ENCODE data around the gene IL10.

Gene IL10

DNA sequence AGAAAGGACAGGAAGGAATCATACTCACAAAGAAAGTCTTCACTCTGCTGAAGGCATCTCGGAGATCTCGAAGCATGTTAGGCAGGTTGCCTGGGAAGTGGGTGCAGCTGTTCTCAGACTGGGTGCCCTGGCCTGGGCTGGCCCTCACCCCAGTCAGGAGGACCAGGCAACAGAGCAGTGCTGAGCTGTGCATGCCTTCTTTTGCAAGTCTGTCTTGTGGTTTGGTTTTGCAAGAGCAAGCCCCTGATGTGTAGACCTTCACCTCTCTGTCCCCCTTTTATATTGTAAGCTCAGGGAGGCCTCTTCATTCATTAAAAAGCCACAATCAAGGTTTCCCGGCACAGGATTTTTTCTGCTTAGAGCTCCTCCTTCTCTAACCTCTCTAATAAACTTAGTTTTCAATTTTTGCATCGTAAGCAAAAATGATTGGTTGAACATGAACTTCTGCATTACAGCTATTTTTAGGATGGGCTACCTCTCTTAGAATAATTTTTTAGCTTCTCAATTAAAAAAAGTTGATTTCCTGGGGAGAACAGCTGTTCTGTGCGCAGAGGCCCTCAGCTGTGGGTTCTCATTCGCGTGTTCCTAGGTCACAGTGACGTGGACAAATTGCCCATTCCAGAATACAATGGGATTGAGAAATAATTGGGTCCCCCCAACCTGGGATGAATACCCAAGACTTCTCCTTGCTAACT lies at the start of gene IL10:
Gene IL10, minus strand, starts transcription at position 252 of the 695 bp plus-strand sequence. Its CDS starts 59 bp downstream, at position 193.
- no peak for DNase-seq

DNA sequence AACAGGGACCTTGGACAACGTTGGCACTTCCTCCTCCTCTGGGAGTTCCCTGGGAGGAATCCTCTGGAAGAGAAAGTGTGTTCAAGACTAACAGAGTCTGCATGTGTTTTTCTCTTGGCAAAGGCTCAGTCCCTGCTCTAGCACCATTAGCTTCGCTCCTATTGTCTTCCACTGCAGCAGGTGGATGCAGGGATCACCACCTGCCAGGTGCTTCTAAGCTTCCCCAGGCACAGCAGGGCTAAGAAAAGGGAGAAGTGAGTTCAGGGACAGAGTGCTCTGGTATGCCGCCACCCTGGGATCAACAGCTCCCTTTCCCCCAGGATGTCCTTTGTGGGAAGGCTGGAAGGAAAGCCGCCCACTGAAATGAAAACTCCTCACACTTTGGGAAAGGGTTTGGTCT lies 49.2 kb upstream of the IL10 start:
- no peak for DNase-seq

DNA sequence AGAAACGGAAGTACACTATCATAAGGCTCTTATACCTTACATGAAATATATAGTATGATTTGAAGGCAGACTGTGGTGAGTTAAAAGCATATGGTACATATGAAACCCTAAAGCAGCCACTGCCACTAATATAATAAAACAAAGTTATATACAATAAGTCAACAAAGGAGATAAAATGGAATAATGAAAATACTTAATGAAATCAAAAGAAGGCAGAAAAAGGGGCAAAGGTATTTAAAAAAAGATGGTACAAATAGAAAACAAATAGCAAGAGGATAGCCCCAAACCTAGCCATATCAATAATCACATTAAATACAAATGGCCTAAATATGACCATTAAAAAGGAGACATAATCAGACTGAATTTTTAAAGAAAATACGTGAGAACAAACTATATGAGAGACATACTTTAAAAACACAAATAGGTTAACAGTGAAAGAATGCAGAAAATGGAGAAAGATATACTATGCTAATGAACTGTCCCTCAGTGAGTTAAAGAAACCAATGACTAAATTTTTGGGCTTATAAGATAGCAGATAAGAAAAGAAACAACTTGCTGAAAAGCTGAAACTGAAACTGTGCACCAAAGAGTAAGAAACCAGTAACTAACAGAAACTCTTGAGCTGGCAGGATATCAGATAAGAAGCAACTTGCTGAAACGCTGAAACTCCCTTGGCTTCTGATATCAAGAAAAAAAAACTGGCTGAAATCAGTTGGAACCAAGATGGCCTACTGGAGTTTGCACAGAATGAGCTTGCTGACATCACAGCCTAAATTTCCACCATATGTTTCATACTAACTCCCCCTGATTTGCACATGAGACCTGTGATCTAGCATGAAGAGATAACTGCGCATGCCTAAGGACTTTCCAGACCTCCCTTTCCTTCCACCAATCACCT lies 44.3 kb upstream of the IL10 start:
- DNase-seq: no peak

DNA sequence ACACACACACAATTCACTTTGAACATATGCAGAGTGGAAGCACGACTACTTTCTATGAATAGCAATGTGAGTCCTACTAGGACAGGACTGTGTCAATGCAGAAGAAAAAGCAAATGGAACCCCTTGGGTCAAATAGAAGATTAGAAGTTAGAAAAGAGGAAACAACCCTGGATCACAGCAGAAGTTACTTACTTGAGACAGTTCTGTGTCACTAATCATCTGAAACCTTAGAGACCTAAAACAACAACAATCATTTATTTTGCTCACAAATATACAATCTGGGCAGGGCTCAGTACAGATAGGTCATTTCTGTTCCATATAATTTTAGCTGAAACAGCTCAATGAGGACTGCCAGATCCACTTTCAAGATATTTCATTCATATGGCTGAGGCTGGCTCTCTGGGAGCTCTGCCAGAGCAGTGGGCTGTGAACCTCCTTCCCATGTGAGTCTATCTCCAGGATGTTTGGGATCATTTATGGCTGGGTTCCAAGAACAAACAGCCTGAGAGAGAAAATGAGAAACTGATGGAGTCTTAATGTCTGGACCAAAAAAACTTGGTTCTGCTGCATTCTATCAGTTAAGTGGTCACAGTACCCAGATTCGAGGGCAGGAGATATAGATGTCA lies 42.5 kb upstream of the IL10 start:
- DNase-seq: peak; percentile 98

DNA sequence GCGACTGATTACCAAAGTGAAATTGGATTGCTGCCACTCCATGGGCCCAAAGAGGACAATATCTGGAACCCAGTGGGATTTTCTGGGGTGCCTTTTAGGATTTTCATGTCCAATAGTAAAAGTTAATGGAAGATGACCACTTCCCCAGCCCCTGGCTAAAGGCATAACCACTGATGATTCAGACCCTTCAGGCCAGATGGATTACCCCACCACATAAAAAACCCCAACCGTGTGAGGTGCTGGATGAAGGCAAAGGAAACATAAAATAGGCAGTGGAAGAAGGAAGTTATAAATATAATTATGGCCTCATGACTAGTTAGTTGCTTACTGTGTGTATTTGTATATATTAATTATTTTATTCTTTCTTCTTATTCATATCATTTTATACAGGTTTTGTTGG lies 40.2 kb upstream of the IL10 start:
- DNase-seq: no peak

DNA sequence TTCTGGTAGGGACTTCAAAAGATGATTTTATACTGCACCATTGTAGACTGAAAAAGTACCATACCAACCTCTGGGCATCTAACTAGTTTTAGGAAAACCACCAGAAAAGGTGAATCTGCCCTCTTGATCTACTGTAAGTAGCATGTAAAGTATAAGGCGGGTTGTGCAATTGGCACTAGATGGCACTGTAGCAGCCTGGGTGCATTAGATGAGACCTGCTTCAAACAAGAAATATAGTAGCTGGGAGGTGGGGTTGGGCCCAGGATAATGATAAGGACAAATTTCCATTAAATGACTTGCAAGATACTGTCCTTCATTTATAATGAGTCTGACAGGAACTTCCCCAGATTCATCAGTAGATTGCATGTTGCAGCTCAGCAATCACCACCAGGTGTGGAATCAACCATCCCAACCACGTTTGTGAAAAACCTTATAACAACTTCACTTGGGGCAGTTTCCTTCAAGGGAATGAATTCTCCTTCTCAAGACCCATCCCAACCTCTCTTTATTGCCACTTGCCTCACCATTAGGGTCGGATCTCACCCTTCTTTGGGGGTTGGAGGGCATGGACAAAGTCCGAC lies 37.3 kb upstream of the IL10 start:
- DNase-seq: peak in 1 of 2 experiments; percentile 37

DNA sequence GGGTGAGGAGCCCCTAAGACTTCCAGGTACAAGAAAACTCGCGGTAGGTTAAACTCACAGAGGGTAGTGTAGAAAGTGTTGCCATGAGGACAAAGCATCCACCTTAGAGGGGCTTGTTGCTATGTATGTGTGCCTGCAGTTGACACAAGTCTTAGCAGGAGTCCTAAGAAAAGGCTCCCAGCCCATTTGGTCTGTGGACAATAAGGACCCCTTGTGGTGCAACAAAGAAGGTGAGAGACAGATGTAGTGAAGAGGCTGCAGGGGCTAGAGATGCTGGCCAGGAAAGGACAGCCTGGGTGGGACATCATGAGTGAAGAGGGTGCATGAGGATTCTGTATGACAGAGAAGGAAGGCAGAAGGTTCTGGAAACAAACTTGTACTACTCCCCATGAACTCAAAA lies 36.3 kb upstream of the IL10 start:
- DNase-seq: peak in 1 of 2 experiments; percentile 45

DNA sequence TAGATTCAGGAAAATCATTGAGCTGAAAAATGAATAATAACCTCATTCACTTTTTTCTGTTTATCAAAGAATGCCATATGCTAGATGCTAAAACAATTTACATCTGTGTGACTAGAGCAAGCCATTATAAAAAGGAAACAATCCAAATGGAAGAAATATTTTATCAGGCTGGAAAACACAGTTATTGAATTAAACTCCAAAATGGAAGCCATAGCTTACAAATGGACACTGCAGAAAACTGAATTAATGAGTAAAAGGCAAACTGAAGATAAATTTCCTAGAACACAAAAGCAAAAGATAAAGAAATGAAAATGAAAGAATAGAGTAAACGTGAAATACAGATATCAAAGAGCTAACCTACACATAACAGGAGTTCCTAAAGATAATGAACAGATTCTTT lies 33.1 kb upstream of the IL10 start:
- no peak for DNase-seq

DNA sequence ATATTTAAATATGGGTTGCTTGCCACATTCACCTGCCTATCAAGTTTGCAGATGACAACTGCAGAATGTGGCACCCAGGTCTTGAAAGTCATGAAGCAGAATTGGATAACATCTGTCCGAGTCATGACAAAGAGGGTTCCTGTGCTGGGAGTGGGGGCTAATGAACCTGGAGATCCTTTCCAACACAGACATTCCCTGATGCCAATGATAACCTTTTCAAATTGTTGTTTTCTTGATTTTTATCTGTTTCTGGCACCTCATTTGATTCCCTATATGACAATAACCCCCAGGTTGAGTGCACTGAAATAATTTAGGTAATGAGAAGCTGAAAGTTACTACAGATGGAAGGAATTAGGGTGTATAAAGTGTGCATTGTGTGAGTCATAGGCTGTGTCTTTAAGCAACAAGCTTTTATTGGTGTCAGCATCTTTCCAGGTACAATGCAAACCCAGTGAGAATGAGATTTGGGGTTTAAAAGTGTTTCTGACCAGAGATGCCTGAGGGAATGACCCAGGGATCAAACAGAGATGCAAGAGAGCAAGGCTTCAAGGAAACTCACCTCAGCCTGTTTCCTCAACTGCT lies 32.0 kb upstream of the IL10 start:
- no peak for DNase-seq

DNA sequence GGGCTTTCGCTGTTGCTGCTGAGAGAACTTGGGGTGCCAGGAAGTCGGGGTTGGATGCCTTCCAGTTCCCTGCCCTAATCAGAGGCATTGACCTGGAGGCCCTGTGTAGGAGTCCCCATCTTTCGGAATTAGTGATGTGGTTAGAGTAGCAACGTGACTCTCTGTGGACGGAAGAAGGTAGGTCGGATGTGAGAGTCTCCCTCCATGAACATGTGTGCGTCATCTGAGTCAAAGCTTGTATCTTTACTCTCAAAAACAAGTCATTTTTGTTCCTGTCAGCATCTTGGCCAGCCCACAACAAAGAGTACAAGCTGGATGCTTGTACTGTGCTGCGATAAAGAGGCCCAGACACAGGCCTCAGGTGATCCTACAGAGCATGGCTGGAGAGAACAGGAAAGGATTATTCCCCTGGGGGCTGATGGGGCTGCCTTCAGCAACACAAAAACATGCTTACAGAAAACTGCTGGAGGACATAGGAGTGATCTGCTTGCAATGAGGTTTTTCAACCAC lies 31.0 kb upstream of the IL10 start:
- DNase-seq: no peak

DNA sequence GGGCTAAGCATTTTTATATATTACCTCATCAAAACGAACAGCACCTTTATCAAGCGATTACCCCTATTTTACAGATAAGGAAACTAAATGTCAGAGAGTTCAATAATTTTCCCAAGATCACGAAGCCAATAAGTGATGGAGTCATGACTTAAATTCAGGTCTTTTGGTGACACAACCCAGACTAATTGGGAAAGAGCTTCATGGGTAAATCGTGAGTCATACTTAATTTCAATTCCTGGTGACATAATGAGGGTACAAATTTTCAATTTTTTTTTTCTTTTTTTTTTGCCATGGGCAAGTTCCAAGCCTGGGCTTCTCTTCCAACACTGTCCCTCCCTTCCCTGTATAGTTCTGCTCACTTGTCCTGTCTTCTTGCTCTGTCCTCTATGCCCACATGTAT lies 30.1 kb upstream of the IL10 start:
- no peak for DNase-seq

DNA sequence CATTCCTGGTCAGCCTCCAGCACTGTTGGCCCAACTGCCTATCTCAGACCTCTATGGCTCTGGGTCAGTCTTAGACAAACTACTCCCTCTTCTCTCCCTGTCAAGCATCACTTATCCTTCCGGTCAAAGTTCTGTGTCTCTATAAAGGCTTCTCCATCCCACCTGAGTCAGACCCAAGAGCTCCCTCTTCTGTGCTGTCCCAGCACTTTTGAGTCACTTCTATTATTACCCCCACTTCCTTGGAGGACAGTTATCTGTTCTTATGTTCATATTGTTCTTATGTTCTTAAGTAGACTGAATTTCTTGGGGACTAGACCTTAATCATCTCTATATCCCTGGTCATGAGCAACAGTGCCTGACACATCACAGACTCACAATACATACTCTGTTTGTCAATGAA lies 29.2 kb upstream of the IL10 start:
- no peak for DNase-seq

DNA sequence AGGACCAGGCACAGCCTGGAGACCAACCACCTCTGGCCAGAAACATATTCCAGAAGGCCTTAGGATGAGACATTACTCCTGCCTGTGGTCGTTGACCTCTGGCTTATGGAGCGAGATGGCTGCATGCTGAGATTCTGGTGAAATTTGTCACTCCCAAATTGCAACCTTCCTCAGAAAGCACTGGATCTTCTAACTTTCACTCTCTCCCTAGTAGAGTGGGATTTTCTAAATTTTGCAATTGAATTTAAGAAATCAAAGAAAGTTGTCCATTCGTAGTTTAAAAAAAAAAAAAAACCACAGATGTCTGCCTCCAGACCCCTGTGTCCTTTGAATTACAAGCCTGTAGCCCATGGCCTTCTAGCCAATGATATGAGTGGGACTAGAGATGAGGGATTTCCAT lies 28.6 kb upstream of the IL10 start:
- DNase-seq: no peak

DNA sequence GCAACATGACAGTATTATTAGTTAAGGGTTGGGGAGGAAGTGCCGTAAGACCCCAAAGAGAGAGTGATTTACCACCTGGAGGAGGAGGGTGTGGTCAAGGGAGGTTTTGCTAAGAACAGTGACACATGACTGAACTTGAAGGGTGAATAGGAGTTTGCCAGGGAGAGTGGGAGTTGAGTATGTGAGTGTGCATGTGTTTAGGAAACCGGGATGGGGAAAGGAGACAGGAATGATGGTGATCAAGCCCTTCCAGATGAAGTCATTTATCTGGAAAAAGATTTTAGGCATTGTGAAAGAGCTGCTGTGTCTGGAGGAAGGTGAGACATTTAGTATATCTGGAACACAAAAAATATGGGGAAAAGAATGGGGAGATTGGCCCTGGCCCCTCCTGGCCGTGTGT lies 28.1 kb upstream of the IL10 start:
- DNase-seq: no peak

DNA sequence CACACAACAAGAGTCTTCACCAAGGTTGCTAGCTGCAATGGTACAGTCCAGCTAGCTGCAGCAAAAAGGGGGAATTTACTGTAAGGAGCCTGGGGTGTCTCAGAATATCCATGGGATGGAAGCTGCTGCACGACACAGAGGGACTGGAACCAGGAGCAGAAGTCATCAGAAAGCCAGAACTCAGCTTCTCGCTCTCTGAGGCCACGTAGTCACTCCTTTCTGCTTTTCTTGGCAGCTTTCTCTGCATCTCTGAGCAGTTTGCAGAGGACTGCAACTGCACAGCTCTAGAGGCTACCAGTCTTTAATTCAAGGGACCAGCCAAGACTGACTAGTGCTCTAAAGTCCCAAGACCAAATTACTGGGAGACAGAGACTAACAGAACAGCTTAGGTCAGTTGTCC lies 27.0 kb upstream of the IL10 start:
- DNase-seq: no peak

DNA sequence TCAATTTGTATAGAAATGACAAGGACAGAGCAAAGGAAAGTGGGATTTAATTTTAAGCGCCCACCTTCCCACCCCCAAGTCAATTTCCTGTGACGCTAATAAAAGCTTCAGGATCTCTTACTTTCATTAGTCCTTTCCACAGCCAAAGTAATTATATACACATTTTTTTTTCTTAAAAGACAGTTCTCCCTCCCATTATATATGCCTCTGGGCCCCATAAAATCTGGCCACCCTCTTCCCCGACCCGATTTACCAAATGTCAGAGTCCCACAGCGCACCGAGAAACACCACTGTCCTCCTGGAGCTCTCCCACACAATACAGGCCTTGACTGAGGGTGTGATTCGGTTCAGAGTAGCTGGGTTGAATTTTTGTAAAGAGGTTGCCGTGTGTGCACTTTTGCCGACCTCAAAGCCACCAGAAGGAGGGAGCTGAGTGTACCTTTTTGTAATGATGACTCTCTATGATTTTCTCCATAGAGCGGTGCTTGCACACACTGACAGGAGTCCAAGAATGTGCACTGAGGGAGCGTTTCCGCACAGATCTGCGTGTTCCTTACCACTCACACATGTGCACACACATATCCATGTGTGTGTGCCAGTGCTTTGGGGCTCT lies 26.2 kb upstream of the IL10 start:
- DNase-seq: no peak

DNA sequence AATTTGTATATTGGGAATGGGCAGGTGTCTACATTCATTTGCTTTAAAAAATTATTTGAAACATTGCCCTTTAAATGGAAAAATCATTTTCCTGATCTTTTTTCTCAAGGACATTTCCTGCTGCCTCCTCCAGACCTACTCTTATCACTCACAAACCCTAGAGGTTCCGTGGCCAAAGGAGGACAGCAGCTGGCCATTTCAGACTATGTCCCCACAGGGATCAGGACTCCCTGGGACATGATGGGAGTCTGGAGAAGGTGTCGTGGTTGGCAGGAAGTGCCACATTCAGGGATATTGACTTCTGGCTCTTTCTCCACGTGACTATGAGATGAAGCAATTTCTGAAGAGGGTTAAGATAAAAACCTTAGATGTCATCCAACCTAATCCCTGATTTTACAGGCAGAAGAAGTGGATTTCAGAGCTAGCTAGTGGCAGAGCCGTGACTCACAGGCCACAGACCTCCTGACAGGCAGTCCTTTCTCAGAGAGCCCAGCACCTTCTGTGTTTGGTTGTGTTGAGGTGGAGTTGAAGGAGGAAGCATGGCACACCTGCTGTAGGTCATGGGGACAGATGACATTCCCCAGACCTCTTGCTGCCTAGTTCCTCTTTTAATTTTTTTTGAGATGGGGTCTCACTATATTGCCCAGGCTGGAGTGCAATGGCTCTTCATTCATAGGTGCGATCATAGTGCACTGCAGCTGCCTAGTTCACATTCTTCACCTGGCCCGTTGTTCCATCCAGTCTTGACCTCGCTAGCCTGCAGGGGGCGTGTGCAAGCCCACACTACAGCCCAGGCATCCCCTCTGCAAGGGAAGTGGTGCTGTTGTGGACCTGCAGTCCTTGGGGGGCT lies 25.5 kb upstream of the IL10 start:
- DNase-seq: no peak

DNA sequence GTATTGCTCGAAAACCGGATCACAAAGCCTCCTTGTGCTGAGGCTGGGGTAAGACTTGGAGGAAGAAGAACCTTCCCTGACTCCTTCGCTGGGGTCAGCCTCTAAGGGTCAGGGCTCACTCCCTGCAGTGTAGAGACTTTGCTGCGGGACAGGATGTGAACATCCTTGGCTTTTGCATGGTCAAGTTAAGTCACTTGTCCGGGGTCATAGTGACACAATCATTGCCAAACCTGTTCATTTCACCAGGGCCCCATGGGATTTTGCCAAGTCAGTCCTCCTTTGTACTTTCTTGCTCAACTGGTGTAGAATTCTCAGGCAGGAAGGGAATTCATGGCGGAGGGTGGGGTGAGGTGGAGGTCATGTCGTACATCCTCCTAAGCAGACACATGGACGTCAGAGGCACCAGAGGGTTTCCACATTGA lies 24.7 kb upstream of the IL10 start:
- DNase-seq: no peak

DNA sequence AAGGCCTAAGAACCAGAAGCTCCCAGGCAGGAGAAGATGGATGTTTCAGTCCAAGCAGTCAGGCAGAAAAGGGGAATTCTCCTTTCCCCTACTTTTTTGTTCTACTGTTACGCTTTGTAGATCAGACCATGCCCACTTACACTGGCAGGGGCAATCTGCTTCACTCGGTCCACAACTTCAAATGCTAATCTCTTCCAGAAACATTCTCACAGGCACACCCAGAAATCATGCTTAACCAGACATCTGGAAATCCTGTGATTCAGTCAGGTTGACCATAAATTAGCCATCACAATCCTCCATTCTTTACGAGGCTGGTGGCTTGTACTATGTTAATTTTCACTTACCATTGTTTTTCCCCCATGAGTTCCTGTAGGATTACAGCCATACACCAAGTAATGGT lies 23.8 kb upstream of the IL10 start:
- no peak for DNase-seq

DNA sequence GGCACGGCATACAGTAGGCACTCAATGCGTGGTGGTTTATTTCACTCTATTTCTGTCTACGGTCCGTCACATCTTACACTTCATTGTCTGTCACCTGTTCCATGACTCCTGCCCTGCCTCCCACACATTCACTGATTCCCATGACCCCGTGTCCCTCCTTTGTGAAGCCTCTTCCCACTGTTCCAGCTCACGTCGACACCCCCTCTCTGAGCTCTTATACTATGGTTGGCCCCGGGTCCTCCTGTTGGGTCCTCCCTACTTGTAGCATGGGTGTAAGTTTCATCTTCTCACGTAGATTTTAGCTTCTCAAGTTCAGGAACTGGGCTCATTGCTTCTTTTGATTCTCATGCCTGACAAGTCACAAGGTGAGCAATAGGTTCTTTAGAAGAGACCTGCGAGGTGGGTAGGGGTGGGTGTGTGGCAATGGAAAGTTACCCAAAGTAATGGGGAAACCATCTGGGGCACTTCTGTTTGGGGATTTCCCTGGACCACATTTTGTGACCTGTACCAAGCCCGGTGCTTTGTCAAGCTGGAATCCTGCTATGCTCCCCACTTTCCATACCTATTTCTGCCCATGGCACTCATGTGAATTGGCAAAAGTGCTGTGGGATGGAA lies 22.1 kb upstream of the IL10 start:
- no peak for DNase-seq

DNA sequence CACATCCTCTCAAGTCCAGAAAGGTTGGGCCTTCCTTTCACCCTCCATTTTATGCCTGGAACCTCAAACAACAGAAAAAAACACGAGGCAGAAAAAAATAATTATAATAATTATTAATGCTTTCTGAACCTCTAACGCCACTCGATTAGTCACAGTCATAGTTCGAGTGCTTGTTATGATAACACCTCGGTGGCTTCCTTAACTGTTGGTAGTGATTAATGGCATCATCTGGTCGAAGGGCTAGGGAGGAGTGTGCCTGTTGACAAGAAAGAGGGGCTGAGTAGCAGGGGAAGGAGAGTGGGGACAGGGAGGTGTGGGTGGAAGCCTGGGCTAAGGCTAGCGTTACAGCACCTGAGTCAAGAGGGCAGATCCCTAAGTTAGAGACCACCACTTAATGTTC lies 21.3 kb upstream of the IL10 start:
- no peak for DNase-seq

Data from NCI-H446 (cell line).